ENCODE measurements around the gene ANKAR. TPM values are rescaled to one million over a fixed set of nuclear protein-coding genes. Genes with fewer than 3 reads are reported as not detected.

Gene ANKAR
- total and polyA plus RNA-seq, 9 of the 15 experiments (the other 6 are each of a cell fraction or from before 2014, with no cell fraction given), result 0.04 to 0.52 (median 0.39) TPM

DNA sequence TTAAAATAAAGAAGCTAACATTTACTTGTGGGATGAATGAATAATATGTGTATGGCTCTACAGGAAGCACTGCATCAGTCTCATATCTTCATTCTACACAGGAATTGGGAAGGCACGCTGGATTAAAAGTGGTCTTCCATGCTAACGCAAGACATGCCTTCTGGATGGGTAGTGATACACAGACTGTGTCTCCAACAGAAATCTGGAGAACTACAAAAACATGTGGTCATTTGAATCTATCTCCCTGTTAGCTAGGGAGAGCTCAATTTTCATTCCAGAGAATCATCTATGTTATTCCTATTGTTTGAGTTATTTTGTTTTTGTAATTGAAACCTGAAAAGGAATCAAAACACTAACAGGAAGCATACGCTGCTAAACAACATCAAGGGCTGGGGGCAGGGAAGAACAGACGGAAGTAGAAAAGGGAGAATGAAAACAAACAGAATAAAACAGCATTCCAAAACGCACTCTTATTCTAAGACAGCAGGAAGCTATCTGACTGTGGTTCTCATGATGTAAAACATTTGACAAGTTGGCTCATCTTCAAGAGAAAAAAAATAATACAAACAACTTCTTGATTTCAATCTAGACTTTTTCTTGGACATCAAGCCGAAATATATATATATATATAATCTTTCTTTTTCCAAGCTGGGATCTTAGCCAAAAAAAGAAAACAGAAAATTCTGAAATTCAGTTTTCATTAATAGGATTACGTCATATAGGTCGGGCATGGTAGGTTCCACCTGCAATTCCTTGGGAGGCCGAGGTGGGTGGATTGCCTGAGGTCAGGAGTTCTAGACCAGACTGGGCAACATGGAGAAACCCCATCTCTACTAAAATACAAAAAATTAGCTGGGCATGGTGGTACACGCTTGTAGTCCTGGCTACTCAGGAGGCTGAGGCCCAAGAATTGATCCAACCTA lies 44.7 kb upstream of the ANKAR start:
- Histone ChIP-seq H3K9me1 (ENCODE audit: control insufficient read depth, insufficient read depth, low read length) (no peaks in the 10 kb centered on the region), H3K4me1 (replicated peaks in 1 of 2; ENCODE audit: control insufficient read depth in 2 of 2, insufficient read depth in 2 of 2, low read length in 2 of 2) (peaks cover 0 to 10% of the 10 kb centered on the region in 2 experiments; a peak in 3 of 5 replicates), H3K27me3 (ENCODE audit: control insufficient read depth in 2 of 2, insufficient read depth in 2 of 2, low read length in 2 of 2) (no peaks in the 10 kb centered on the region), H3K79me2 (ENCODE audit: control insufficient read depth, insufficient read depth, low read length) (no peaks in the 10 kb centered on the region), H3K4me3 (no peak overlapping the region), H3K9ac (ENCODE audit: insufficient read depth in 1 of 2, low read depth in 2 of 2, low read length in 2 of 2) (no peak overlapping the region; a peak in 1 of 4 replicates), H3K27ac (ENCODE audit: extremely low read depth, low read depth, low read length) (no peak overlapping the region), H3K4me2 (ENCODE audit: insufficient read depth, low read length) (no peak overlapping the region), H3K9me3 (replicated peaks; ENCODE audit: control insufficient read depth, insufficient read depth, low read depth, low read length) (no peaks in the 10 kb centered on the region), H3K36me3 (ENCODE audit: control insufficient read depth, insufficient read depth, low read length) (no peaks in the 10 kb centered on the region), H2AFZ (ENCODE audit: low read depth, low read length) (peak overlapping the region; percentile 74), H4K20me1 (replicated peaks; ENCODE audit: control insufficient read depth, insufficient read depth, low read length) (no peaks in the 10 kb centered on the region)
- no TSS peak for BruUV-seq (replicated peaks)
- POLR2A ChIA-PET, result interaction anchor here (1.0 to 1.2 kb wide), 2 partner anchors 29 to 49 kb away, joined by 5 read pairs; partner anchors contain the start of gene SLC40A1
- WGBS (ENCODE audit: insufficient coverage, low coverage, missing lambda C conversion rate), result 52% methylated on average over 10 of the region's 10 CpGs
- intact Hi-C loops (cut with micrococcal nuclease), result loop anchor here (1.0 kb wide), 4 partner anchors 50 to 163 kb away; no protein-coding TSS in a partner anchor
- TF ChIP-seq HNRNPLL (IDR thresholded peaks at IDR 0.05; ENCODE audit: low read depth, low read length, poor library complexity, severe bottlenecking), result no peak
- FAIRE-seq (no peak), ATAC-seq (no peak), DNase-seq (ENCODE audit: extremely low read depth in 1 of 4, low spot score in 3 of 4) (no peak)
- CTCF ChIA-PET (ENCODE audit: low intra/inter-chr PET ratio), result interaction anchor here (0.8 to 1.2 kb wide), 2 partner anchors 30 to 163 kb away, joined by 3 read pairs; no protein-coding TSS in a partner anchor
- in situ Hi-C loops (cut with MboI), result loop anchor here (5.0 to 10.0 kb wide), 2 partner anchors 47 to 145 kb away; partner anchors contain the start of gene SLC40A1

- Histone ChIP-seq H4K20me1 (replicated peaks; ENCODE audit: control insufficient read depth, insufficient read depth, low read length) (no peaks in the 10 kb centered on the region), H3K9ac (ENCODE audit: insufficient read depth in 1 of 2, low read depth in 2 of 2, low read length in 2 of 2) (no peak overlapping the region), H3K27me3 (ENCODE audit: control insufficient read depth in 2 of 2, insufficient read depth in 2 of 2, low read length in 2 of 2) (no peaks in the 10 kb centered on the region), H3K27ac (ENCODE audit: extremely low read depth, low read depth, low read length) (no peak overlapping the region), H3K4me3 (no peak overlapping the region), H3K9me1 (ENCODE audit: control insufficient read depth, insufficient read depth, low read length) (no peaks in the 10 kb centered on the region), H3K36me3 (ENCODE audit: control insufficient read depth, insufficient read depth, low read length) (no peaks in the 10 kb centered on the region), H3K4me2 (ENCODE audit: insufficient read depth, low read length) (no peak overlapping the region), H2AFZ (ENCODE audit: low read depth, low read length) (0 out of 2 replicates have a peak overlapping the region, but pooled peaks have one; percentile 32), H3K79me2 (ENCODE audit: control insufficient read depth, insufficient read depth, low read length) (no peaks in the 10 kb centered on the region), H3K4me1 (replicated peaks in 1 of 2; ENCODE audit: control insufficient read depth in 2 of 2, insufficient read depth in 2 of 2, low read length in 2 of 2) (peaks cover 0 to 5% of the 10 kb centered on the region in 2 experiments; a peak in 1 of 5 replicates), H3K9me3 (replicated peaks; ENCODE audit: control insufficient read depth, insufficient read depth, low read depth, low read length) (no peaks in the 10 kb centered on the region)
- ATAC-seq (no peak), FAIRE-seq (no peak), DNase-seq (ENCODE audit: extremely low read depth in 1 of 4, low spot score in 3 of 4) (no peak)
- WGBS (ENCODE audit: insufficient coverage, low coverage, missing lambda C conversion rate), result 43% methylated on average over 4 of the region's 4 CpGs
- BruUV-seq (replicated peaks), result no TSS peak
- POLR2A ChIA-PET, result no interaction called here
- CTCF ChIA-PET (ENCODE audit: low intra/inter-chr PET ratio), result interaction anchor here (0.6 kb wide), 1 partner anchor 128 kb away, joined by 3 read pairs; no protein-coding TSS in a partner anchor
- intact Hi-C loops (cut with micrococcal nuclease) (no loop called here), in situ Hi-C loops (cut with MboI) (loop anchor here (5.0 to 10.0 kb wide), 2 partner anchors 50 to 147 kb away; partner anchors contain the start of gene SLC40A1)
- no peak for TF ChIP-seq SMAD3 (CRISPR knock-in tag; conservative IDR thresholded peaks at IDR 0.05)
- TF ChIP-seq, protein P1, sequence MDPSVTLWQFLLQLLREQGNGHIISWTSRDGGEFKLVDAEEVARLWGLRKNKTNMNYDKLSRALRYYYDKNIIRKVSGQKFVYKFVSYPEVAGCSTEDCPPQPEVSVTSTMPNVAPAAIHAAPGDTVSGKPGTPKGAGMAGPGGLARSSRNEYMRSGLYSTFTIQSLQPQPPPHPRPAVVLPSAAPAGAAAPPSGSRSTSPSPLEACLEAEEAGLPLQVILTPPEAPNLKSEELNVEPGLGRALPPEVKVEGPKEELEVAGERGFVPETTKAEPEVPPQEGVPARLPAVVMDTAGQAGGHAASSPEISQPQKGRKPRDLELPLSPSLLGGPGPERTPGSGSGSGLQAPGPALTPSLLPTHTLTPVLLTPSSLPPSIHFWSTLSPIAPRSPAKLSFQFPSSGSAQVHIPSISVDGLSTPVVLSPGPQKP (CRISPR knock-in tag; IDR thresholded peaks at IDR 0.05), result no peak
- no peak for TF ChIP-seq ZNF165 (CRISPR knock-in tag; IDR thresholded peaks at IDR 0.05; ENCODE audit: borderline replicate concordance)
- TF ChIP-seq NONO (IDR thresholded peaks at IDR 0.05; ENCODE audit: low read depth in 2 of 2, low read length in 1 of 2), result no peak
- no peak for TF ChIP-seq JUND (IDR thresholded peaks at IDR 0.05; ENCODE audit: borderline replicate concordance, low read depth, low read length)
- no peak for TF ChIP-seq JUND (tag; IDR thresholded peaks at IDR 0.05; ENCODE audit: borderline replicate concordance, low read depth, low read length)
- no peak for TF ChIP-seq TCF7L2 (IDR thresholded peaks at IDR 0.05; ENCODE audit: low read depth, low read length)
- no peak for TF ChIP-seq SMC3 (conservative IDR thresholded peaks at IDR 0.05; ENCODE audit: insufficient read depth, low read depth, low read length)
- TF ChIP-seq, protein P2, sequence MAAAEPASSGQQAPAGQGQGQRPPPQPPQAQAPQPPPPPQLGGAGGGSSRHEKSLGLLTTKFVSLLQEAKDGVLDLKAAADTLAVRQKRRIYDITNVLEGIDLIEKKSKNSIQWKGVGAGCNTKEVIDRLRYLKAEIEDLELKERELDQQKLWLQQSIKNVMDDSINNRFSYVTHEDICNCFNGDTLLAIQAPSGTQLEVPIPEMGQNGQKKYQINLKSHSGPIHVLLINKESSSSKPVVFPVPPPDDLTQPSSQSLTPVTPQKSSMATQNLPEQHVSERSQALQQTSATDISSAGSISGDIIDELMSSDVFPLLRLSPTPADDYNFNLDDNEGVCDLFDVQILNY (CRISPR knock-in tag; IDR thresholded peaks at IDR 0.05), result no peak
- TF ChIP-seq FOXP1 (CRISPR knock-in tag; IDR thresholded peaks at IDR 0.05), result no peak
- TF ChIP-seq ELF4 (CRISPR knock-in tag; IDR thresholded peaks at IDR 0.05), result no peak
These were observed 42.6 kb upstream of the ANKAR start for GRCh38 chr2:189631849-189632248.

All from K562 (cell line).